ENCODE data around the gene PDLIM4.

PDLIM4 gene, protein sequence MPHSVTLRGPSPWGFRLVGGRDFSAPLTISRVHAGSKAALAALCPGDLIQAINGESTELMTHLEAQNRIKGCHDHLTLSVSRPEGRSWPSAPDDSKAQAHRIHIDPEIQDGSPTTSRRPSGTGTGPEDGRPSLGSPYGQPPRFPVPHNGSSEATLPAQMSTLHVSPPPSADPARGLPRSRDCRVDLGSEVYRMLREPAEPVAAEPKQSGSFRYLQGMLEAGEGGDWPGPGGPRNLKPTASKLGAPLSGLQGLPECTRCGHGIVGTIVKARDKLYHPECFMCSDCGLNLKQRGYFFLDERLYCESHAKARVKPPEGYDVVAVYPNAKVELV

DNA sequence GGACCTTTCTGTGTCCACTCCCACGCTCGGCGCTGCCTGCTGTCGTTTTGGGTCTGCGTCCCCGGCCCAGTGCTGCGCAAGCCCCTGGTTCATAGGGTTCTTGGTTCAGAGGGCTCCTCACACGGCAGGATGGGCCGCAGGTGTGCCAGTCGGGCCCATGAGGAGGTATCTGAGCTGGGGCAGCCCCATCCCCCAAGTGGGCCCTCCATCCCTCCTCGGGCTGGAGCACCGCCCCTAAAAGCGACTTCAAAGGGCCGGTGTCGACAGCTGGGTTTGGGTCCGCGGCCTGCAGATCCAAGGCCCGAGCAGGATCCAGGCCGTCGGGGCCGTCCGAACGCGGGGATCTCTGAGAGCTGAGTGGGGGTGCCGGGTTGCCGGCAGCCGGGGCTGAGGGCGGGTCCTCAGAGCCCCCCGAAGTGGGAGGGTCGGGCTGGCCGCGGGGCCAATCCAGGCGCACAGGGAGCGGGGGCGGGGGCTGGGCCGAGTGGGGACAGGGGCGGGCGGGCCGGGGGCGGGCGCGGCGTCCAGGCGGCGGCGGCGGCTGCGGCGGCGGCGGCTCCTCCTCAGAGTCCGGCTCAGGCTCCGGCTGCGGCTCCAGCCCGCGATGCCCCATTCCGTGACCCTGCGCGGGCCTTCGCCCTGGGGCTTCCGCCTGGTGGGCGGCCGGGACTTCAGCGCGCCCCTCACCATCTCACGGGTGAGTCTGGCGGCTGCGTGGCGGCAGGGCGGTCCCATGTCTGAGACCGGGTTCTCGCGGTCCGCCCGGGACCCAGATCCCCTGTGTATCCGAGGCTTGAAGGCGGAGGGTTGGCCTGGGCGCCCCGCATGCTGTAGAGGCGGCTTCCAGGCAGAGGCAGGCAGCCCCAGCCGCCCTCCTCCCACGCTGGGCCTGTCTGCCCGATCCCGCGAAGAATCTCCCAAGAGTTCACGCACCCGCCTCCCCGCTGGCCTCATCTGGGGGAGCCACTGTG is at the start of gene PDLIM4:
PDLIM4 (plus strand) TSS at position 566 of the 971 bp plus-strand sequence; CDS start at position 605, 39 bp downstream.
- no peak for DNase-seq (ENCODE audit: extremely low read depth in 1 of 2, low read depth in 1 of 2)

DNA sequence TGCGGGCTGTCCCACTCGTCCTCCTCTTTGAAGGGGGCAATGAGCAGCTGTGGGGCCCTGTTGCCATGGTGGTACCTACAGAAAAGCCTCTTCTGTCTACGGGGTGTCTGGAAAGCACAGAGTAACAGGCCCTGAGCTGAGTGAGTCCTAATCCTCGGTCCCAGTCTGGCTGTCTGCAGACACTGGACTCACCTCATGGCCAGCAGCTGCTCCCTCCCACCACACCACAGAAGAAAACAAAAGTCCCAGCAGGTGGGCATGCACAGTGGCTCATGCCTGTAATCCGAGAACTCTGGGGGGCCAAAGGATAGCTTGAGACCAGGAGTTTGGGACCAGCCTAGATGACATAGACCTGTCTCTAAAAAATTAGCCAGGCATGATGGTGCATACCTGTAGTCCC is 49.7 kb upstream of the PDLIM4 start:
- no peak for DNase-seq (ENCODE audit: extremely low read depth in 1 of 2, low read depth in 1 of 2)

DNA sequence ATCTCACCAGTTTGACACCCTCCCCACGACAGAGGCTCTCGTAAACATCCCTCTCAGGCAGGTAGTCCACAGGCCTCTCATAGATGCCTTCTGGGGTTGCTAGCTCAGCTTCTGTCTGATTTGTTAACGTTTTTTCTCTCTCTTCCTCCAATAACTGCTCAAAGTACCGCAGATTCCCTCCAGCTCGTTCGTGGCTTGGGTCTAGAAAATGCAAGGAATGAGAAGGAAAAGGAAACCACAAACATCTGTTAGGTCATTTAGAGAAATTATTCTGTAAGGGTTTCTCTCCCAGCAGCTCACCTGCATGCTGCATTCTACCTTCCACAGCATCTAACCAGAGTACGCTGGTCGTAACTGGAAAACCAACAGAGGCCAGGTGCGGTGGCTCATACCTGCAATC is 48.4 kb upstream of the PDLIM4 start:
- no peak for DNase-seq (ENCODE audit: extremely low read depth in 1 of 2, low read depth in 1 of 2)

DNA sequence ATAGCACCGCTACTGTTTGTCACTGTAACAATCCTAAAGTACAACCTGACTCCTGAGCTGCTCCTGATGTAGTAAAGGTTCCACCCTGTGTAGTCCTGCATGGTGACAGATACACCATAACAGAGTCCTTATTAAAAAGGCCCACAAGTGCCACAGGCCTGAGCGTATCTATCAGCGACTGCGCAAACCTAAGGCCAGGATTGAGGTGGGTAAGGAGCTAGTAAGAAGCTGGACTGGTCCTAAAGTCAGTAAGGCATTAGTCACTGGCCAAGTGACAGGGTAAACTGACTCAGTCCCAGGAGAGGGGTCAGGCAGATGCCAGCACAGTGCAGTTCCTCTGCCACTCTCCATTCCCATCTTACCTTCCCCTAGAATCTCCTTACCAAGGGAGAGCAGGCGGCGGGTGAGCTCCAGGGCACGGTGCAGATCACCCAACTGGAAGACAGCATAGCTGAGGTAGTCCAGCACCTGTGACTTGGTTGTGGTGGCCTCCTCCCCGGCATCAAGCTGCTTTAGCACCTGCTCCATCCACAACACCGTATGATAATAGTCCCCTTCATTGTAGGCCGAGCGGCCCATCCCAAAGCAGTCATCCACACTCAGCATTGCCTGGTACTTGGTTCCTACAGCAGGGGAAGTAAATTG is 47.5 kb upstream of the PDLIM4 start:
- no peak for DNase-seq (ENCODE audit: extremely low read depth in 1 of 2, low read depth in 1 of 2)

DNA sequence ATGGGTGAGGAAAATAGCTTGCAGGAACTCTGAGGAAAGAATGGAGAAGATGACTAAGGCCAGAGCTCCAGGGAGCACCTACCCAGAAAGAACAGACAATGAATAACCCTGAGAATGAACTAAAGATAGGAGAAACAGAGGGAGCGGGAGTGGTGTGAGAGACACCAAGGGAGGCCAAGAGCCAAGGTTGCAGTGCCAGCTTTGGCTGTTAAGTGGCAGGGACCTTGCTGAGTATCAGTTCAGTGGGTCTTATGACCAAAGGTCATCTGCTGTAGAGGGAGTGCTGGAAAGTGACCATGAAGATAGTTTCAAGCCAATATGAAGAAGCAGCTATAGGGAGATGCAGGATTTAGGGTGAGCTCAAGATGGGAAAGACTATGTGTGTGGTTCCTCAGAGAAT is 46.6 kb upstream of the PDLIM4 start:
- DNase-seq (ENCODE audit: extremely low read depth in 1 of 2, low read depth in 1 of 2): no peak

DNA sequence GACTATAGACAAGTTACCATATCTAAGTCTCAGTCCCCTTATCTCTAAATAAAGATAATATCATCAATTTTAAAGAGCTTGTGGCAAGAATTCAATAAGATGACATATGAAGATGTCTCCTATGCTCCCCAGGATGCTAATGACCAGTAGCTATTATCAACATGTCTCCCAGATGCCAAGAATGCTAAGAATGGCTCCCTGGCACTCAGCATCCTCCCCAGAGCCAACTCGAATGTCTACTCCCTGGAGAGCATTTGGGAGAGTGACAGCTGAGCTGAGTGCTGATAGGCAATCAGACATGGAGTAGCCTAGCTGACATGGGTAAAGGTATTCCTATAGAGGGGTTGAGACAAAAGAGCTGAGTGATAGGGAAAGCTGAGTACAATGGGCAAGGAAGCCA is 45.7 kb upstream of the PDLIM4 start:
- DNase-seq (ENCODE audit: extremely low read depth in 1 of 2, low read depth in 1 of 2): no peak

DNA sequence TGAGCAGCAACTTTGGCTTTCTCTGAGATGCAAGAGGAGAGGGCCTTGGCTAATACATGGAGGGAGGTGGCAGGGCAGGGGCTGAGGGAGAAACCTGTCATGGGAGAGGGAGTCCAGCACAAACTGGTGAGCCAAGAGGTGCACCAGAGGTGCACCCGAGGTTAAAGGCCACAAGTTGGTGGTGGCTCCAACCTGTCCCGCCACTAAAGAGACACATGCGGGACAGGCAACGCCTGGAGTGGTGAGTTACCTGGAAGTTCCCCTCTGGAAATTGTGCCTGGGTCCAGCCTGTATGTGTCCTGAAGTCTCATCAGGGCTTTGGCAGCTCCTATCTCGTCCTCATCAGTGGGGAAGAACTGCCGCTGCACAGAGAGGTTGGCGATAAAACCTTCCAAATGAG is 43.8 kb upstream of the PDLIM4 start:
- DNase-seq (ENCODE audit: extremely low read depth in 1 of 2, low read depth in 1 of 2): no peak

DNA sequence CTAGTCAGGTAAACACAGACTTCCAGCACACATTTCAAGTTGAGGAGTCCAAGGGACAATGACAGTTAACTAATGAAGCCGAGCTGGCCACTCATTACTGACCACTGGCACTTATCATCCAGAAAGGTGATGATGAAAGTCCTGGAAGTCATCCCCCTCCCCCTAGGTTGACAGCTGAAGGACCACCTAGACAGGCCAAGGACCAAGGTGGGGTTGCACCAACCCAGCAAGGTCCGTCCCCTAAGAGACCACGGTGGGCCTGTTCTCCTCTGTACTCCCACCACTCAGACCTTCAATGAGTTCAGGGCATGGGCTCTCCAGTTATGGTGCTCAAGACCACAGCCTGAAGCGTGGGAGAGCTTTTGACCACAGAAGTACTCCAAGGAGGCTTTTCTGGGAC is 43.0 kb upstream of the PDLIM4 start:
- no peak for DNase-seq (ENCODE audit: extremely low read depth in 1 of 2, low read depth in 1 of 2)

DNA sequence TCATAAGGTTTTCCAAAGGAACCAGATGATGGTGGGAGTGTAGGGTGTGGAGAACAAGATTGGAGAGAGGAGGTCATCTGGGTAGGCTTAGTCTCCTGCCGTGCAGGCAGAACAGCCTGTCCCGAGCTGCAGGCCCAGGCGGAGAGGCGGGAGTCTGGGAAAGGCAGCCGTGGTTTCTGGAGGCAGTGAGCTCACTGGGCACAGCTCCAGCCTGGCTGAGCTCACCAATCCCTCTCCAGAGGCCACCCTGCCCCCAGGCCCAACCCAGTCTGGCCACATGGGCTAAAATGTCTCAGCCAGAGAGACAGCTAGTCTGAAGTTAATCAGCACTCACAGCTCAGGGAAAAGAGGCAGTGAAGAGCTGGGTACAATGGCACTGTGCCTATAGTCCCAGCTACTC is 42.2 kb upstream of the PDLIM4 start:
- no peak for DNase-seq (ENCODE audit: extremely low read depth in 1 of 2, low read depth in 1 of 2)

DNA sequence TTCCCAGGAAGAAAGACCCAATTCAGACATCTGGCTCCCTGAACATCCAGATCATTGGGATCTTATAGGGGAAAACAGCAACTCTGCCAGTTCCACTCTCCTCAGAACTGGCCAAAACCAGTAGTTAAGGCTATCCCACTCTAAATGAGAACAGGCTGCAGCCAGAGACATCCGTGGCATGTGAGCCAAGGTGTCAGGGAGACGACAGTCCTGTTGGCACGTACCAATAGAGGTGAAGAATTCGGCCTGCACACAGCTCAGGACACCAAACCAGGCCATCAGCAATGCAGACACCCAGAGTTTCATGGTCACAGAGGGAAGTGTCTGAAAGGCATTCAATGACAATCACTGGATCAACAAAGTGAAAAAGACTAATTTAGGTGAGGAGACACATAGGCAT is 39.2 kb upstream of the PDLIM4 start:
- no peak for DNase-seq (ENCODE audit: extremely low read depth in 1 of 2, low read depth in 1 of 2)

DNA sequence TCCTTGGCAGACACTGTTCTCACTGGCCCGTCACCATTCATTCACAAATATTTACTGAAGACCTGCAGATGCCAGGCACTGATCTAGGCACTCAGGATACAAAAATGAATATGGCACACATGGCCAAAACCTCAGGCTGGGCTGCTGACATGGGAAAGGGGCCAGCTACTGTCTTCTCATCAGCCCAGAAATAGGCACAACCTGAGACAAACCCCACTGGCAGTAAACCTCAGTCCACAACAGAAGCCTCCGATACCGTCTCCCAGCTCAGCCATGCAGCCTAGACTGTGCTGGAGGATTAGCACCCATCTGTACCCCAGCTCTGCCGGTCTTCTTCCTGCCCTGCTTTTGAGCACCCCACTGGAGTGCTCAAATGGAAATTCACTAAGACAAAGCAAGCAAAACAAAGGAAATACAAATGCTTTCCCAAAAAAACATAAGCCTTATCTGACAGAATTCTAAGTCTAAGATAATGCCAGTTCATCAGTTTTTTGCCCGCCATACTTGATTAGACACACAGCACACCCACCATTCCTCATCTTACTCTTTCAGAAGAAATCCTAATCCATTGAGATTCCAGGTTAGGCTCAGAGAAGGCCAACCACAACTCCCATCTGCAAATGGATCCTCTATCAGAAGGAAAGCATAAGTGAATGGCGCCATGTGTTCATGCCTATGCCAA is 38.1 kb upstream of the PDLIM4 start:
- DNase-seq (ENCODE audit: extremely low read depth in 1 of 2, low read depth in 1 of 2): no peak

DNA sequence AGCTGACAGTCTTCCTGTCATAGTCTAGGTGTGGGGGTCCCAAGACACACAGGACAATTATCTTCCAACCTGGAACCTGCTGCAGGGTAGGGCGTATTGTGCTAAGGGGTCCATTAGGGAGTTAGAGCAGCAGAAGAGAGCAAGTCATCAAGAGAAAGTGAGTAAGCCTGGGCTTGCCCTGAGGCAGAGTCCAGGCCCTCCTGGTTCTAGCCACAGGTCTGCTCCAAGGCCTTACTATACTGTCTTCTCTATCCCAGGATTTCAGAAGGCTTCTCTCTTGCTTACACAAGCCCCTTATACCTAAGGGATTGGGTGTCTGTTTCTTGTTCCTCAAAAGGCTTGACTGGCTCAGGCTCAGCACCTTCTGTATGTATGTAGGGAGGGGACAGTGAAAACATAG is 37.5 kb upstream of the PDLIM4 start:
- DNase-seq (ENCODE audit: extremely low read depth in 1 of 2, low read depth in 1 of 2): no peak

DNA sequence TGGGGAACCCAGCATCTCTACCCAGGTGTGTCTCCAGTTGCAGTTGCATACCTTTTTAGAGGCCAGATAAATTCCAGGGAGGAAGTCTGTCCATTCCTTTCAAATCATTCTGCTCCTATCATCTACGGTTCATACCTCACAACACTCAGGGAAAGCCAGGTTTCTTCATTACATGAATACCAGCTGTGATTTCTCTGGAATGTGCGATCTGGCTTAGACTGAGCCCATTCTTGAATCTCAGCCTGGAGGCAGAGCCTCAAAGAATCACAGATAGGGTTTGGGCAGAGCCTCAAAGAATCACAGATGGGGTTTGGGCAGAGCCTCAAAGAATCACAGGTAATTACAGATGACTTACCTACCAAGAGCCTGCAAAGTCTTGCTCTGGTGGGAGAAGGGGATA is 37.0 kb upstream of the PDLIM4 start:
- no peak for DNase-seq (ENCODE audit: extremely low read depth in 1 of 2, low read depth in 1 of 2)

DNA sequence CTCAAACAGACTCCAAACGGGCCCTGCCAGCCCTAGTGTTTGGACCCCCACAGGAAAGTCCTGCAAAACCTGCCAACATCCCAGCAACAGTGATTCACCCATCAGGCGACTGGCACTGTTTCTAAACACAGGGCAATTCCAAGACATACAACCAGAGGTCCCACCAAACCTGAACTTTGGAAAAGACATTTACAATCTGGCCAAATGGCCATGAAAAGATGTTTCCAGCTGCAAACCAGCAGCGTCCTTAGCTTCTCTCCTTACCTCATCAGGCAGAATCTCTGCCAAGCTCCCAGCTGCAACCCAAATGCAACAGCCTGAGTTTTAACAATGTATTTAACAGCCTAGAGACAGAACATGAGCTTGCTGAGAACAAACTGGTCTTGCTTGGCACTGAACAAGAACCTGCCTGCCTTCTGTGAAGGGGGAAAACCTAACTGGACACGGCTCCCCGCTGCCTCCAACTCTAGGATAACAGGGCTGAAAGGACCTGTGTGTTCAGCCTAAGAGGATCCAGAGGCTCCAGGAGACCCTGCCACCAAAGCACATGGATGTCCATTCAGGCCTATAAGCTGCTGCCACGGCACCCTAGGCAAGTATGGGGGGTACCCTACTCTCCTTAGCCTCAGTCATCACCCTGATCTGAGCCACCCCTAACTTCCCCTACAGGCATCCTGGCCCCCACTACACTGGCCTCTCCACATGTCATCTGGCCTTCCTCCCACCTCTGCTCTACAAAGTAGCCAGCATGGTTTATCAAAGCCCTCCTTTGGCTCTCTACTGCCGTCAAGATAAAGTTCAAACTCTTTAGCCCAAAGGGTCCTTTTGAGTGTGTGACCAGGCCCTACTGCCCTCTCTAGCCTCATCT is 35.5 kb upstream of the PDLIM4 start:
- DNase-seq (ENCODE audit: extremely low read depth in 1 of 2, low read depth in 1 of 2): no peak

DNA sequence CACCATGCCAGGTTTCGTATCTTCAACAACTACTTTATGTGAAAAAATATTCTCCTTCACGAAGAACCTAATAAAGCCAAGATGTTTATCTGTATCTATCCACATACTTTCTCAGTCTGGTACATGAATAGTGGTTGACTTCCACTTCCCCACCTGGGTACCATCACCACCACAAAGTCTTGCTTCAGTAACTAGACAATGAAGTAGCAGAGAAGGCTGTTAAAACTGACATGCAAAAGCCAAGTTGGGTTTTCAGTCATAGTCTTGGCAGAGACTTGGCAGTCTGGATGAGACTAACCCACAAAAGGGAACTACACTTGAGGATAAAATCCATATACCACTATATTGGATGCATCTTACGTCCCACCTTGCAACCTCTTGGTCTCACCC is 34.9 kb upstream of the PDLIM4 start:
- no peak for DNase-seq (ENCODE audit: extremely low read depth in 1 of 2, low read depth in 1 of 2)

DNA sequence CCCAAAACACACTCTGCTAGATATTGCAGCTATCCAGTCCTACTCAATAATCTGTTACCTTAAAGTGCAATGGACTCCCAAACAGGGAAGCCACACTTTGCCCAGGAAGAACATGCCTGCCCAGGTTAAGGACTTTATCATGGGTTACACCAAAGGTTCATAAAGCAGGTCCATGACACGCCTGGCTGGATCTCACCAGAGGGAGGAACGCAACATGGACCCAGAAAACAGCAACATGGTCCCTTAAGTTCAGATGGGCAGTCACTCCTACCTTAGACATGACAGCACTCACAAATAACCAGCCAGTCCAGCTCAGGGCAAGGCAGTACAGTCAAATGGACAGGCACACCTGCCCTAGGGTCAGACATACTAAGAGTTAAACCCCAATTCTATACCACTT is 33.6 kb upstream of the PDLIM4 start:
- DNase-seq (ENCODE audit: extremely low read depth in 1 of 2, low read depth in 1 of 2): no peak

DNA sequence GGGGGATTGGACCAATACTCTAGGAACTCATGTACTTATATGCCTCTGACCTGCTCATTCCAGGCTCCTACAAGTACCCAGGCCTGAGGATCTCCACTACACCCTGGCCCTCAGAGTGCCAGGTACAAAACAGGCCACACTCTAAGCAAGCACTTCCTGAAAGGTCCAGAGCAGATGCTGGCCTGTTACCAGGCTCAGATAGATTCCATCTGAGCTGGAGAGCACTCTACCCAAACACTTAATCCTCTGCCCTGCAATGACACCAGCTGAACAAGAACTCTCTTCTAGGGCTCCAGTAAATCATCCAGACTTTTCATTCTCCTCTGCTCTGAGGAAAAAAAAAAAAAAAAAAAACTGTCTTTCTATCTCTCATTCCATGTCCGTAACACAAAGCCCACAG is 32.8 kb upstream of the PDLIM4 start:
- no peak for DNase-seq (ENCODE audit: extremely low read depth in 1 of 2, low read depth in 1 of 2)

DNA sequence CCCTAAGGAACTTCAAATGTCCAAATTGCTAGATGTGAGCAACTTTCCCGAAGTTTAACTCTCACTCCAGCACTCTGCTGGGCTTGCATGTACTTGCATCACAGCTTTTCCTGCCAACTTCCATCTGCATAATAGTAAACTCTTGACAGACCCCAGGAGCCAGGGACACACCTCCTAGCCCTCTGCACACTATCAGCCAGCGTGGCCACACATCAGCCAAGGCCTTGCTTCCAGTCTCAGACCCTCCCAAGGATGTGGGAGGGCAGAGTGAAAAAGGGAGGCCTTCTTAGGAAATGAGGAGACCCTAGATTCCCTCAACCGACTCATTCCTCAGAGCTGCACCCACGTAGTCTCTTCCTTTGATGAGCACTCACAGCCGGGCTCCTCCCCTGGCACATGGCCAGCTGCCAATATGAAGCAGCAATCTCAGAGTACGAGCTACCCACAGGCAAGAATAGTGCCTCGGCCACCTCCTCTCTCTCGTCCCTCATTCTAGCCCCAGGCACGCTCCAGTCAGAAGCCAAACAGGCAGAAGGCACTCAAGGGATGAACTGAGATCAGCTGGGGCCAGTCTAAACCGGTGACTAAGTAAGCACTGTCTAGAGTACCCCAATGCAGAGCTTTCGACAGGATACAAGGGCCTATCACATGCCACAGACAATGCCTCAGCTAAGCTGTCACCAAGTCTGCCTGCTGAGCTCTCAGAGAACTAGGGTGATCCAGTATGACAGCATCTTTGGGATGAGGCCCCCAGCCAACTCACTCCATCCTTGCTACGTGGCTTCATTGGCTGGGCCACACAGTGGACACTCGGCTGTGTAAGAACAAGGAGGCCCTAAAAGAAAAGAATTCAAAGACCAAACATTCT is 32.1 kb upstream of the PDLIM4 start:
- peak in 1 of 2 donors; percentile 18 for DNase-seq (ENCODE audit: extremely low read depth in 1 of 2, low read depth in 1 of 2)

Measured in stimulated activated CD8-positive, alpha-beta memory T cell treated with anti-CD3 and anti-CD28 coated beads, Interleukin-7, amount 100 ng/mL, for 48 hours (primary cell).